GDM1 (cell line): Measurements from ENCODE around the gene EFCAB10.
A peak's percentile ranks its signal among the peaks of the same experiment; 100 is the strongest.
"Not testable (repeated sequence)": the region's sequence is repeated elsewhere in the genome, so short reads cannot be mapped to it uniquely, and the experiment has no call there.

ENCODE experiments used
- DNase-seq: peaks from one replicate; lab custom pipeline; 2025; lab: John Stamatoyannopoulos, UW

The EFCAB10 gene

GRCh38 chr7:105530546-105530945 lies 50.7 kb downstream of the EFCAB10 start:
- DNase-seq, result no peak

DNA sequence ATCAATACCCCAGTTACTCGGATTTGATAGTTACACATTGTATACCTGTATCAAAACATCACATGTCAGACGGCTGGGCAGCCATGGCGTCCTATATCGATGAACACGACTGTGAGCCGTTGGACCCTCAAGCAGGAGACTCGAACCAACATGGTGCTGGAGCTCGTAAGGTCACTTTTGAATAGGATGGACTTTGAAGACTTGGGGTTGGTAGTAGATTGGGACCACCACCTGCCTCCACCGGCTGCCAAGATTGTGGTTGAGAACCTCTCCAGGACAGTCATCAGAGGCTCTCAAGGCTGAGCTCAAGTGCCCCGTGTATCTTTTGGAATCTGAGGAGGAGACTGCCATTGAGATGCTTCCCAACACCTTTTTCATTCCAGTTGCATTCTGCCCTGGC lies 51.2 kb downstream of the EFCAB10 start:
- no peak for DNase-seq

DNA sequence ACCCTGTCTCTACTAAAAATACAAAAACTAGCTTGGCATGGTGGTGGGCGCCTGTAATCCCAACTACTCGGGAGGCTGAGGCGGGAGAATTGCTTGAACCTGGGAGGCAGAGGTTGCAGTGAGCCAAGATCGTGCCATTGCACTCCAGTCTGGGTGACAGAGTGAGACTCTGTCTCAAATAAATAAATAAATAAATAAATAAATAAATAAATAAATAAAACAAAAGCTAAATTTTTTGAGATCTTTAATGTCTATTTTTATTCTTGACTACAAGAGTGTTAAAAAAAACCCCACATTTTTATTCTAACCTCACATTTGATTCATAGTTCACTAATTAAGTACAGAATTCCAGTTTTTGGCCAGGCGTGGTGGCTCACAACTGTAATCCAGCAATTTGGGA lies 53.6 kb downstream of the EFCAB10 start:
- not testable (repeated sequence) for DNase-seq

DNA sequence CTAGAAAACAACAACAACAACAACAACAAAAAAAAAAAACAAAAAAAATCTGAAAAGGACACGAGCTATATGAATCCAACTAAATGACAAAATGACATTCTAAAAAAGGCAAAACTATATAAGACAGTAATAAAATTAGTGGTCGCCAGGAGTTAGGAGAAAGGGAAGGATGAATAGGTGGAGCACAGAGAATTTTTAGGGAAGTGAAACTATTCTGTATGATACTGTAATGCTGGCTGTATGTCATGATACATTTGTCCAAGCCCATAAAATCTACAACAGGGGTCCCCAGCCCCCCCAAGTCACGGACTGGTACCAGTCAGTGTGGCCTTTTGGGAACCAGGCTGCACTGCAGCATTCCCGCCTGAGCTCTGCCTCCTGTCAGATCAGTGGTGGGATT lies 56.5 kb downstream of the EFCAB10 start:
- no peak for DNase-seq

DNA sequence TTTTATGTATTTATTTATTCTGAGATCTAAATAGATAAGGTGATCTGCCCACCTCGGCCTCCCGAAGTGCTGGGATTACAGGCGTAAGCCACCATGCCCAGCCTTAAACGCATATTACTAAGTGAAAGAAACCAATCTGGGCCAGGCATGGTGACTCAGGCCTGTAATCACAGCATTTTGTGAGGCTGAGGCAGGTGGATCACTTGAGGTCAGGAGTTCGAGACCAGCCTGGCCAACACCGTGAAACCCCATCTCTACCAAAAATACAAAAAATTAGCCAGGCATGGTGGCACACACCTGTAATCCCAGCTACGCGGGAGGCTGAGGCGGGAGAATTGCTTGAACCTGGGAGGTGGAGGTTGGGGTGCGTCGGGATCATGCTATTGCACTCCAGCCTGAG lies 56.9 kb downstream of the EFCAB10 start:
- not testable (repeated sequence) for DNase-seq

DNA sequence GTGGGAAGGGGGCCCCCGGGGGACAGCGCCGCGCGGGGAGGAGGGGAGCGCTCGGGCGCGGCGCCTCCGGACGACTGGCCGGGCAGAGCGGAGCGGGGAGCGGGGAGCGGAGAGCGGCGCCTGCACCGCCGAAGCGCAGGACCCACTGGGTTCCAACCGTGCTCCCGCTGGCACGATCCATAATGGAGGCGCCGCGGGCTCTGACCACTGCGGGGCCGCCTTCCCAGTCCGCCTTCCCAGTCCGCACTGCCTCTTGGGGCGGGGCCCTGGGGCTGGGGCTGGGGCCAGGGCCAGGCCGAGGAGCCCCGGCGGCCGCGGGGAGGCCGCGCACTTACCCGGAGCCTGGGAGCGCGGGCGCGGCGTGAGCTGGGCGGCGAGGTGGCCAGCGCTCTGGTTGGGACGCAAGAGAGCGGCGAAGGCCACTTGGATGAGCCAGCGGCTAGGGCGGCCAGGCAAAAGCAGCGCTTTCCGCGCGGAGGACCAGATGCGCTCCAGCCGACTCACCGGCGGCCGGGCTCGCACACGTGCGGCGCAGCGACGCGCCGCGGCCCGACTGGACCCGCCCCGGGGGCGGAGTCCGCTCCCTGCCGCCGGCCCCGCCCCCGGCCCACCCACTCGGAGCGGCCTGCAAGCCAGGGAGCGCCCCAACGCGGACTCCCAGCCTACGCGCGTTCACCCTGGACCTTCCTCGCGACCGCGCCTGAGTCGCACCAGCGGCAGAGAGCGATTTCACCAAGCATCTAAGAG lies 59.4 kb downstream of the EFCAB10 start, which contains the start of gene PUS7:
Gene PUS7, minus strand, starts transcription at position 555 of the 747 bp plus-strand sequence. CDS start 13,759 bp downstream, outside the sequence.
- DNase-seq, result peak; percentile 85

GRCh38 chr7:105521027-105521716 lies 60.1 kb downstream of the EFCAB10 start:
- no peak for DNase-seq

- not testable (repeated sequence) for DNase-seq
These were observed 60.7 kb downstream of the EFCAB10 start for GRCh38 chr7:105520620-105521019.

DNA sequence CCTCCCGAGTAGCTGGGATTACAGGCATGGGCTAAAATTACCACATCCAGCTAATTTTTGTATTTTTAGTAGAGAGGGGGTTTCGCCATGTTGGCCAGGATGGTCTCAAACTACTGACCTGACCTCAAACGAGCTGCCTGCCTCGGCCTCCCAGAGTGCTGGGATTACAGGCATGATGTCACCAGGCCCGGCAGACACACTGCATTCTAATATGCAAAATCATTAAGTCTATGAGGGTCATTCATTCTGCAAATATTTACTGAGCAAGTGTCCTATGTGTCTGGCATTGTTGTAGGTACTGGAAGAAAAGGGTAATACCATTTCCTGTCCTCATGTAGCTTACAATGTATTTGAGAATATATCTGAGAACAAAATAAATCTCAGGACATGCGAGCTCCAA lies 61.9 kb downstream of the EFCAB10 start:
- no peak for DNase-seq

DNA sequence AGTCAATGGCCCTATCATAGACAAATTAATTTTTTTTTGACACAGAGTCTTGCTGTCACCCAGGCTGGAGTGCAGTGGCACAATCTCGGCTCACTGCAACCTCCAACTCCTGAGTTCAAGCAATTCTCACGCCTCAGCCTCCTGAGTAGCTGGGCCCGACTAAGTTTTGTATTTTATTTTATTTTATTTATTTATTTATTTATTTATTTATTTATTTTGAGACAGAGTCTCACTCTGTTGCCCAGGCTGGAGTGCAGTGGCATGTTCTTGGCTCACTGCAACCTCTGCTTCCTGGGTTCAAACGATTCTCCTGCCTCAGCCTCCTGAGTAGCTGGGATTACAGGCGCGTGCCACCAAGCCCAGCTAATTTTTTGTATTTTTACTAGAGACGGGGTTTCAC lies 65.7 kb downstream of the EFCAB10 start:
- DNase-seq, result not testable (repeated sequence)
